ENCODE data around the gene SLC13A4. TPM values are rescaled to one million over a fixed set of nuclear protein-coding genes. Genes with fewer than 3 reads are reported as not detected.
"Not testable (repeated sequence)": the region's sequence is repeated elsewhere in the genome, so short reads cannot be mapped to it uniquely, and the experiment has no call there.

The SLC13A4 gene
- total RNA-seq, 1 donor from 2014 or later: not detected

GRCh38 chr7:135664046-135664589, 63.9 kb downstream of the SLC13A4 start:
- no peak for DNase-seq (ENCODE audit: low read depth in 2 of 2)

- peak; percentile 97 to 98 for DNase-seq (ENCODE audit: low read depth in 2 of 2)
These were observed 65.4 kb downstream of the SLC13A4 start, which contains the start of gene STMP1 for GRCh38 chr7:135662373-135663114. Gene STMP1, plus strand, starts transcription at chr7:135662514.

- no peak for DNase-seq (ENCODE audit: low read depth in 2 of 2)
These were observed 65.9 kb downstream of the SLC13A4 start for GRCh38 chr7:135662123-135662372.

GRCh38 chr7:135661311-135662122, 66.5 kb downstream of the SLC13A4 start:
- DNase-seq (ENCODE audit: low read depth in 2 of 2): peak in 1 of 2 donors; percentile 55

- DNase-seq (ENCODE audit: low read depth in 2 of 2): peak; percentile 83 to 89
These were observed 68.7 kb downstream of the SLC13A4 start for GRCh38 chr7:135659159-135659846.

GRCh38 chr7:135658564-135658963, 69.4 kb downstream of the SLC13A4 start:
- no peak for DNase-seq (ENCODE audit: low read depth in 2 of 2)

GRCh38 chr7:135653340-135654080, 74.5 kb downstream of the SLC13A4 start:
- no peak for DNase-seq (ENCODE audit: low read depth in 2 of 2)

GRCh38 chr7:135650831-135651573, 77.0 kb downstream of the SLC13A4 start:
- DNase-seq (ENCODE audit: low read depth in 2 of 2): peak; percentile 45 to 86

- DNase-seq (ENCODE audit: low read depth in 2 of 2): no peak
These were observed 79.8 kb downstream of the SLC13A4 start for GRCh38 chr7:135648235-135648634.

GRCh38 chr7:135647755-135648154, 80.2 kb downstream of the SLC13A4 start:
- DNase-seq (ENCODE audit: low read depth in 2 of 2): no peak

- DNase-seq (ENCODE audit: low read depth in 2 of 2): peak; percentile 62
These were observed 82.6 kb downstream of the SLC13A4 start for GRCh38 chr7:135645296-135645904.

- no peak for DNase-seq (ENCODE audit: low read depth in 2 of 2)
These were observed 83.3 kb downstream of the SLC13A4 start for GRCh38 chr7:135644729-135645128.

- DNase-seq (ENCODE audit: low read depth in 2 of 2): no peak
These were observed 83.8 kb downstream of the SLC13A4 start for GRCh38 chr7:135644154-135644553.

- not testable (repeated sequence) for DNase-seq (ENCODE audit: low read depth in 2 of 2)
These were observed 88.3 kb downstream of the SLC13A4 start for GRCh38 chr7:135639690-135640089.

GRCh38 chr7:135634191-135634878, 93.7 kb downstream of the SLC13A4 start:
- DNase-seq (ENCODE audit: low read depth in 2 of 2): no peak
